ENCODE results near the gene PPM1H. TPM values are rescaled to one million over a fixed set of nuclear protein-coding genes. Genes with fewer than 3 reads are reported as not detected.

The PPM1H gene
- total RNA-seq, 1 experiment from 2014 or later = 0.04 TPM

DNA sequence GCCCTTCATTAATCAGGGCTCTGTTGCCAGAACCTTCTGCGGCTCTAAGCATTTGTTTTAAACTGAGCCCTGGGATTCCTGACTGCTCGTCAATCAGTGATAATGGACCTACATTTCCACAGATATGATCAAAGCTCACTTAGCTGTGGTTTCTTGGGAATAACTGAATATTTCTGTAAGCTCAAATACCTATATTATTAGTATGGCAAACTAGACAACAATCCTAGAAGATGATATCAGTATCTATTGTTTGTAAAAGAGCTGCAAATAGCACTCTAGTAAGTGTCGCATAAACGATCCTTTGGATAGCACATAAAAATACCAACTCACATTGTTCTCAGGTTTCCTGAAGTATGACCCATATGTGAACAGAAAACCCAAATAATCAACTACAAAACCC is 150.4 kb downstream of the PPM1H start:
- BruUV-seq (replicated peaks) = no TSS peak
- TF ChIP-seq, protein P1, sequence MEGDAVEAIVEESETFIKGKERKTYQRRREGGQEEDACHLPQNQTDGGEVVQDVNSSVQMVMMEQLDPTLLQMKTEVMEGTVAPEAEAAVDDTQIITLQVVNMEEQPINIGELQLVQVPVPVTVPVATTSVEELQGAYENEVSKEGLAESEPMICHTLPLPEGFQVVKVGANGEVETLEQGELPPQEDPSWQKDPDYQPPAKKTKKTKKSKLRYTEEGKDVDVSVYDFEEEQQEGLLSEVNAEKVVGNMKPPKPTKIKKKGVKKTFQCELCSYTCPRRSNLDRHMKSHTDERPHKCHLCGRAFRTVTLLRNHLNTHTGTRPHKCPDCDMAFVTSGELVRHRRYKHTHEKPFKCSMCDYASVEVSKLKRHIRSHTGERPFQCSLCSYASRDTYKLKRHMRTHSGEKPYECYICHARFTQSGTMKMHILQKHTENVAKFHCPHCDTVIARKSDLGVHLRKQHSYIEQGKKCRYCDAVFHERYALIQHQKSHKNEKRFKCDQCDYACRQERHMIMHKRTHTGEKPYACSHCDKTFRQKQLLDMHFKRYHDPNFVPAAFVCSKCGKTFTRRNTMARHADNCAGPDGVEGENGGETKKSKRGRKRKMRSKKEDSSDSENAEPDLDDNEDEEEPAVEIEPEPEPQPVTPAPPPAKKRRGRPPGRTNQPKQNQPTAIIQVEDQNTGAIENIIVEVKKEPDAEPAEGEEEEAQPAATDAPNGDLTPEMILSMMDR (conservative IDR thresholded peaks at IDR 0.05; ENCODE audit: low read depth, low read length) = no peak
- TF ChIP-seq EZH2 (IDR thresholded peaks at IDR 0.05; ENCODE audit: borderline replicate concordance, low read depth, low read length, poor library complexity, severe bottlenecking) = no peak
- no peaks in the 10 kb centered on the region for H3K4me1 ChIP-seq (ENCODE audit: insufficient read depth, low read length, poor library complexity, severe bottlenecking)
- POLR2A ChIA-PET (ENCODE audit: low non-redundant PET) = no interaction called here
- H3K27me3 ChIP-seq (replicated peaks; ENCODE audit: insufficient read depth, low read depth, low read length, poor library complexity) = no peaks in the 10 kb centered on the region
- H3K36me3 ChIP-seq (ENCODE audit: insufficient read depth, low read length, poor library complexity, severe bottlenecking) = no peaks in the 10 kb centered on the region
- intact Hi-C loops (cut with micrococcal nuclease; ENCODE audit: unreplicated experiment) = no loop called here
- DNase-seq (ENCODE audit: low spot score) = no peak
- CTCF ChIA-PET = interaction anchor here (1.1 to 1.3 kb wide), 2 partner anchors 10 to 203 kb away, joined by 3 read pairs; no protein-coding TSS in a partner anchor
- no peaks in the 10 kb centered on the region for H3K9me3 ChIP-seq (ENCODE audit: low read depth, low read length, poor library complexity, severe bottlenecking)
- H3K4me3 ChIP-seq (ENCODE audit: low read depth, low read length, poor library complexity, severe bottlenecking) = no peak overlapping the region
- no peak overlapping the region for H3K27ac ChIP-seq (ENCODE audit: low read depth, low read length, poor library complexity, severe bottlenecking)

DNA sequence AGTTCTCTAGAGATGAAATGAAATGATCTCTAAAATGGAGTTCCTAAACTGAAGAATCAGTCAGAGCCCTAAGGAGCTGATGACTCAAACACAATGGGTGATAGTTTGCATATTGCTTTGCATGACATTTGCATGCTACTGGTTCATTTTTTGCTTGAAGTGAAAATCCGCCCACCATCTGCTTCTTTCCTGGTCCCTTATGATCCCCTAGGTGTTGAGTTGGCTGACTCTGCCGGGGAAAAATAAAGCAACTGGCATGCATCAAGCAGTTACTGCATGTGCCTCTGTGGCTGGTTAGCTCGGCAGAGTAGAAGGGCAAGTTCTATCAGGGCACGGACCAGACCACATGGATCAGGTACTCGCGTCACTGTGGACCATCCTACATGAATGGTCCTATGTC is 151.1 kb downstream of the PPM1H start:
- CTCF ChIA-PET = interaction anchor here (1.1 to 1.3 kb wide), 2 partner anchors 10 to 202 kb away, joined by 3 read pairs; no protein-coding TSS in a partner anchor
- Histone ChIP-seq H3K27me3 (replicated peaks; ENCODE audit: insufficient read depth, low read depth, low read length, poor library complexity) (no peaks in the 10 kb centered on the region), H3K27ac (ENCODE audit: low read depth, low read length, poor library complexity, severe bottlenecking) (no peak overlapping the region), H3K4me3 (ENCODE audit: low read depth, low read length, poor library complexity, severe bottlenecking) (no peak overlapping the region), H3K36me3 (ENCODE audit: insufficient read depth, low read length, poor library complexity, severe bottlenecking) (no peaks in the 10 kb centered on the region), H3K9me3 (ENCODE audit: low read depth, low read length, poor library complexity, severe bottlenecking) (no peaks in the 10 kb centered on the region), H3K4me1 (ENCODE audit: insufficient read depth, low read length, poor library complexity, severe bottlenecking) (no peaks in the 10 kb centered on the region)
- BruUV-seq (replicated peaks) = no TSS peak
- no peak for DNase-seq (ENCODE audit: low spot score)
- intact Hi-C loops (cut with micrococcal nuclease; ENCODE audit: unreplicated experiment) = no loop called here
- TF ChIP-seq, protein P1 (conservative IDR thresholded peaks at IDR 0.05; ENCODE audit: low read depth, low read length) = no peak
- no peak for TF ChIP-seq EZH2 (IDR thresholded peaks at IDR 0.05; ENCODE audit: borderline replicate concordance, low read depth, low read length, poor library complexity, severe bottlenecking)
- POLR2A ChIA-PET (ENCODE audit: low non-redundant PET) = no interaction called here

DNA sequence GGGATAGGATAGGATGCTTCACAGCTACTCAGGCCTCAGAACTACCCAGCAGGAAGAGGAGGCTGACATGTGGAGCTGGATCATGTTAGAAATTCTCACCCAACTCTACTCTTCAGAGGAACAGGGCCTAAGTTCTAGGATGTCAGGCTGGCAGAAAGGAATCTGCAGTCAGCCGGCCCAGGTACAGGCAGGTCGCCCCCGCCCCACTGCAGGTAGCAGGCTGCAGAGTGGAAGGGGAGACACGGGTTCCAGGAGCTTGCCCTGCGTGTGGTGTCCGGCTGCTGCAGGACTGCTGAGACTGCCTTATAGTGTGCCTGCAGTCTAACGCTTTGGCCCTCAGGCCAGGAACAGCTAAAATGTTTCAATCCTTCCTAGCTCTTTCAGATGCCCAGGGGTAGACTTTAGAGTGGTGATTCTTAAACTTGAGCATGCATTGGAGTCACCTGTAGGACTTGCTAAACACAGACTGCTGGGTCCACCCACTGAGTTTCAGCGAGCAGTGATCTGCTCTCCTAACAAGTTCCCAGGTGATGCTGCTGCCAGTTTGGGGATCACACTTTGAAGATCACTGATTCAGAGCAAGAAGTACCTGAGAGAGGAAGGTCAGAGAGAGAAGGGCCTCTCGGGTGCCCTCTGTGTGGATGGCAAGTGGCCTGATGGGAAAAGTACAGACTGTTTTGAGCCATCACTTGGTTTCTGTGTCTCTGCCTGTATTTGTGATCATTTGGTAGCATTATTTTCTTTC is 153.6 kb downstream of the PPM1H start:
- Histone ChIP-seq H3K4me1 (ENCODE audit: insufficient read depth, low read length, poor library complexity, severe bottlenecking) (no peaks in the 10 kb centered on the region), H3K9me3 (ENCODE audit: low read depth, low read length, poor library complexity, severe bottlenecking) (no peaks in the 10 kb centered on the region), H3K27ac (ENCODE audit: low read depth, low read length, poor library complexity, severe bottlenecking) (no peak overlapping the region), H3K36me3 (ENCODE audit: insufficient read depth, low read length, poor library complexity, severe bottlenecking) (no peaks in the 10 kb centered on the region), H3K4me3 (ENCODE audit: low read depth, low read length, poor library complexity, severe bottlenecking) (no peak overlapping the region), H3K27me3 (replicated peaks; ENCODE audit: insufficient read depth, low read depth, low read length, poor library complexity) (no peaks in the 10 kb centered on the region)
- intact Hi-C loops (cut with micrococcal nuclease; ENCODE audit: unreplicated experiment) = no loop called here
- ChIA-PET CTCF (no interaction called here), POLR2A (ENCODE audit: low non-redundant PET) (no interaction called here)
- DNase-seq (ENCODE audit: low spot score) = no peak
- TF ChIP-seq, protein P1 (conservative IDR thresholded peaks at IDR 0.05; ENCODE audit: low read depth, low read length) = no peak
- no peak for TF ChIP-seq EZH2 (IDR thresholded peaks at IDR 0.05; ENCODE audit: borderline replicate concordance, low read depth, low read length, poor library complexity, severe bottlenecking)
- BruUV-seq (replicated peaks) = no TSS peak

All from A673 (cell line).